ENCODE measurements around the gene SDCBP2.

- TF ChIP-seq CTCF (IDR thresholded peaks at IDR 0.05) (no peak), POLR2A (IDR thresholded peaks at IDR 0.05) (no peak)
These were observed 7.2 kb upstream of the SDCBP2 start for GRCh38 chr20:1335961-1336698.

All from uterus (tissue), 2 donors.